ENCODE results near the gene PISD.
"Not testable (repeated sequence)": the region's sequence is repeated elsewhere in the genome, so short reads cannot be mapped to it uniquely, and the experiment has no call there.

PISD gene

GRCh38 chr22:31607696-31608095 is 54.3 kb downstream of the PISD start:
- DNase-seq (ENCODE audit: low read depth, low spot score) = no peak

DNA sequence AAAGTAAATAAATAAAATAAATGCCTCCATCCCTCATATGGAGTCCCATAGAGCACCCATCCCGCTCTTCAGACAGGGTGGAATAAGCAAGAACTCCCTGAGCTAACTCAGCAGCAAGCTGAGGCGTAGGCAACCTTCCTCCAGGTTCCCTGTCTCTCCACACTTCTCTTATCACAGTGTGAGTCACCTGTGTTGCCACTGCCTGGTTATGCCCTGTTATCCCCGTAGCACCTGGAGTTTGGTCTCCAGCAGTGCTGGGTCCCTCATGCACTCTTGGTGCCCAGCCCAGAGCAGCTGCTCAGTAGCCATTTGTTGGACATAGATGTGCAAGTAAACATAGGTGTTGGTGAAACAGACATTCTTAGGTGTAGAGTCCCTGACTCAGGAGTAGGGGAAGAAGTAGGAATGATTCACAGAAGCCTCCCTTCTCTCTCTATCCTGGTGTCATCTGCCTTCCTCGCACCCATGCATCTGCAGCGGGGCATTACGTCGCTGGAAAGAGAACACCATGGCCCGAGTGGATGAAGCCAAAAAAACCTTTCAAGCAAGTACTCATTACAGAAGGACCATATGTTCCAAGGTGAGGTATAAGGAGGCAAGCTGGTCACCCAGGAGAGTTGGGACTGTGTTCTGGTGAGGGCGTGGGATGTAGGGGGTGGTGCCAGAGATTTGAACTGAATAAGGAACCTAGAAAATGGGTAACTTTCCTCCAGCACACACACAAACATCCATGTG is 56.0 kb downstream of the PISD start:
- no peak for DNase-seq (ENCODE audit: low read depth, low spot score)

DNA sequence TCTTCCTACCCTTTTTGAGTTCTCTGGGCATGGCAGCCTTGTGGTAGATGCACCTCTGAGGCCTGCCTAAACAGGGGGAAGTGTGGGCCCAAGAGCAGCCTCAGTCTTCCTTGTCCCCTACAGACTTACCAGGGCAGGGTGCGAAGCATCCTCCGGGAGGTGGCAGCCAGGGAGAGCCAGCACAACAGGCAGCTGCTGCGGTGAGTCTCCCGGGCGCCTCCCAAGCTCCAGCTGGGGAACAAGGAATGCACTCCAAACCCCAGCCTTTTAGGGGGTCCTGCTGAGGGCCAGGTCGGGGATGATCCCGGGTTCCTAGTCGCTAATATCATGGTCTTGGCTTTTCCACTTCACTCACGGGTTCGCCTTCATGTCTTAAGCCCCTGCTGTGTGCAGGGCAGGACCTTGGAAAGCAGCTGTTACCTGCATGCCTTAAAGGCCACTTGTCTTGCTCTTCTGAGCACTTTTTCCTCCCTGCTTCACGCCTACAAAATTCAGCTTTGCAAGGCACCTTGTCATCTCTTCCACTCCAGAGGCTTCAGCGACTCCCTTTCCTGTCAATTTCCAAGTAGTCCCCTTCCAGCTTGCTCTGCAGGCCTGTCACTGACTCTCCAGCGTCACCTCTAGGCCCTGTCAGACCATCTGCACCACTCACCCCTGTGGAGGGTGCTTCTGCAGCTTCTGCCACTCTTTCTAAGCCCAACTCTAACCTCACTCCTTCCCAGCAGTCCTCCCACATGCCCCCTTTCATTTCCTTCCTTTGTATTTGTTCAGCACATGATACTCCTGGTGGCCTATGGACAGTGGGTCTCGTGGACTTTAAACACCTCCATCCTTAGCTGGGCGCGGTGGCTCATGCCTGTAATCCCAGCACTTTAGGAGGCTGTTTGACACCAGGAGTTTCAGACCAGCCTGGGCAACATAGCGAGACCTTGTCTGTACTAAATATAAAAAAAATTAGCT is 57.0 kb downstream of the PISD start:
- DNase-seq (ENCODE audit: low read depth, low spot score) = no peak

DNA sequence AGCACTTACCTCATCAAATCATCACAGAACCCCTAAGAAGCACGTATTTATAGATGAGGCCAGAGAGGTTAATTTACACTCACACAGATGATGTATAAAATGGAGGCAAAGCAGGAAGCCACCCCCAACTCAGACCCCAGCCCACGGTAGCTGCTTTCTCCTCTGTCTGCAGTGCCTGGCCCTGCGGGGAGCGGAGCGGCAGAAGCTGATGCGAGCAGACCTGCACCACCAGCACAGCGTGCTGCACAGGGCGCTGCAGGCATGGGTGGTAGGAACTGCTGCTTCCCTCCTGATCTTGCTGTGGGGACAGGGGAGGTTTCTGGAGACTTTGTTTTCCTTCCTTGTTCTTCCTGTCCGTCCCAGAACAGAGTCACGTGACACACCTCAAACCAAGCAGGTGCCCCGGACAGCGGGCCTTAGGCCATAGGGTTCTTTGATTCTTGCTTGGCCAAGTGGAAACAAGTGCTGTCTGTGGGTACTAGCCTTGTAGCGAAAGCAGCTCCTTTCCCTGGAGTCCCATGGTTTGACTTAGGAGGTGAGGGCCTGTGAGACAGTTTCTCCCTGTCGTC is 57.8 kb downstream of the PISD start:
- DNase-seq (ENCODE audit: low read depth, low spot score) = no peak

- no peak for DNase-seq (ENCODE audit: low read depth, low spot score)
Measured at GRCh38 chr22:31603574-31603973, 58.4 kb downstream of the PISD start.

DNA sequence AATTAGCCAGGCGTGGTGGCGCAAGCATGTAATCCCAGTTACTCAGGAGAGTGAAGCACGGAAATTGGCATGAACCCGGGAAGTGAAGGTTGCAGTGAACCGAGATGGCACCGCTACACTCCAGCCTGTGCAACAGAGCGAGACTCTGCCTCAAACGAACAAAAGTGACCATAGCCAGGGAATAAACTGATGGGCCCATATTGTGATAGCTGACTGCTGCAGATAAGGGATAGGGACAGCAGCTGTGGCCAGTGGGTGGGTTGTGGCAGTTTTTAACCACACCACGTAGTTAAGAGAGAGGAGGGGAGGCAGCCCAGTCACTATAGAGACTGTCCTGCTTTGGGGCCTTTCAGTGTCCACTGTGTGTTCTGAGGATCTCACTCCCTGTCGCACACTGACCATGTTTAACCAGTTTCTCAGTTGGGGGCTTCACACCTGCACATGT is 58.9 kb downstream of the PISD start:
- DNase-seq (ENCODE audit: low read depth, low spot score) = no peak

- no peak for DNase-seq (ENCODE audit: low read depth, low spot score)
Measured at GRCh38 chr22:31602259-31602952, 59.6 kb downstream of the PISD start.

GRCh38 chr22:31595271-31595670 is 66.7 kb downstream of the PISD start:
- DNase-seq (ENCODE audit: low read depth, low spot score) = no peak

- not testable (repeated sequence) for DNase-seq (ENCODE audit: low read depth, low spot score)
Measured at GRCh38 chr22:31590161-31590560, 71.9 kb downstream of the PISD start.

DNA sequence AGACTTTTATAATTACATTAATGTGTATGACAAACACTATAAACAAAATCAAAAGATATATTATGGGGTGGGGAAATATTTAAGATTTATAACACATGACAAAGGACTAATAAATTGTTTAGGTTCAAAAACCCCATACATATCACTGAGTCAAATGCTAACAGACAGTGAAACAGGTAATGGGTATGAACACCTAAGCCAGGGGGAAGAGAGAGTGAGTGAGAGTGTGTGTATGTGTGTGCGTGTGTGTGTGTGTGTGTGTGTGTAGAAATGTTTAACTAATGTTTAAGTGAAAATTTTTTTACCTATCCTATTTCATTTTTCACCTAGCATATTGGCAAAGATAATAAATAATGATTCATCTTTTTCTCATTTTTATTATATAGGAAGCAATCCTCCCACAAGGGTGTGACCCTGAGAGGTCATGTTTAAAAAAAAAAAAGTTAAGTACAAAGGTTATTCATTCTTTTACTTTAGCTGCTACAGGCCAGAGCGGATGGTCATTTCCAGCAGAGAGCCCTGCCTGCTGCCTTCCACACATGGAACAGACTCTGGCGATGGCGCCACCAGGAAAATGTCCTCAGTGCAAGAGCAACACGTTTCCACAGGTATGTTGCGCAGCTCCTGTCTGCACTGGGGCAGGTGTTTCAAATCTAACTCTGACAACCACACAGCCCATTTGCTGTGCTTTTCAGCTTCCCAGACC is 72.9 kb downstream of the PISD start:
- DNase-seq (ENCODE audit: low read depth, low spot score) = no peak

- DNase-seq (ENCODE audit: low read depth, low spot score) = no peak
Measured at GRCh38 chr22:31586137-31586920, 75.7 kb downstream of the PISD start.

GRCh38 chr22:31585161-31585859 is 76.7 kb downstream of the PISD start:
- DNase-seq (ENCODE audit: low read depth, low spot score) = no peak

GRCh38 chr22:31584804-31585160 is 77.2 kb downstream of the PISD start:
- DNase-seq (ENCODE audit: low read depth, low spot score) = no peak

DNA sequence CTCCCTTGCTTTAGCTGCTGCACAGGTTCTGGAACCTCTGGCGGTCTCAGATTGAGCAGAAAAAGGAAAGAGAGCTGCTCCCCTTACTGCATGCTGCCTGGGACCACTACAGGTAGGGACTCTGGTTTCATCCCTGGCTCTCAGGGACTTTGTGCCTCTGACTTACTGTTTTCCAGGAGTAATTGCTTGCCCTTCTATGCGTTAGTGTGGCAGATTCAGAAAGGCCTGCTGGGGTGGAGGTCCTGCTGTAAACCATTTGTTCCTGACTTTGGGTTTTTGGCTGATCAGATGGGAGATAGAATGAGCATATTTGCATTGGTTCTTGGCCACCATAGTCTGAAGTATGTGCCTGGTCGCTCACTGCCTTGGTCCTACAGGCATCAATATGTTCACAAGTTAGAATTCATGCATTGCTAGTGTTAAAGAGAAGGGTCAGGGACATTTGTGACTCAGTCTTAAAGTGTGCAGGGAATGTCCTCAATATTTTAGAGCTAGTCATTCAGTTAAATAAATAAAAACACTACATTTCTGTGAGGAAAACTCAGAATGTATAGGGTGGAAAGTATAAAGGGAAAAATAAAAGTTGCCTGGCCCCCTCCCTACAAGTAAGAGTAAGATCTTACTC is 78.0 kb downstream of the PISD start:
- DNase-seq (ENCODE audit: low read depth, low spot score) = no peak

DNA sequence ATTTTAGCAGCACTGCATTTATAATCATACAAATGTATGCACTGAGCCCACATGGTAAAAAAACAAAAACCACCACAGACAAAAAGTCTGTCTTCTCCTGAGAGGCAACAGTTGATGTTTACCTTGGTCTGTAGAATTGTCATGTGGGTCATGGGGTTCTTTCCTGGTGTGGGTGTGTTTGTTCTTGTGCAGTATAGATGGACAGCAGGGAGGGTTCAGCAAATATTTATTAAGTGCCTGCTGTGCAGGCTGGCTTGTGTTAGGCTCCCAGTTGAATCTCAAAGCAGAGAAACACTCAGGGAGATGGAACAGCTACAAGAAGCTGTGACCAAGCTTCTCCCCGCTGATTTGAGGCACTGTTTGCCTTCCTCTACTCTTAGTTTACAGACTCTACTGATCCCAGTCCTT is 82.2 kb downstream of the PISD start:
- no peak for DNase-seq (ENCODE audit: low read depth, low spot score)

- no peak for DNase-seq (ENCODE audit: low read depth, low spot score)
Measured at GRCh38 chr22:31578171-31578570, 83.8 kb downstream of the PISD start.

DNA sequence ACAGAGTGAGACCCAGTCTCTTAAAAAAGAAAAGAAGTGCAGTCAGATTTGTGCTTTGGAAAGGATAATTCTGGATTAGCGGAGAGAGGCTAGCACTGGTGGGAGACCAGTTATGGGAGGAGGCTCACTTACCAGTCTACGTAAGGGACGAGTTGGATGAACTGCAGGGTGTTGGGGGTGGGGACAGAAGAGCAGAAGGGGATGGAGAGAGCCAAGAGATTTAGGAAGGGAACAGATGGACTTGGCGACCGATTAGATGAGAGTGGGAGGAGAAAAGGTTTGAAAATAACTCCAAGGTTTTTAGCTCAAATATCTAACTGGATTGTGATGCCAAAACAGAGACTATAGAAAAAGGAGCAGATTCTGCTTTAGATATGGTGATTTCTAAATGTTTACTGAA is 84.3 kb downstream of the PISD start:
- DNase-seq (ENCODE audit: low read depth, low spot score) = no peak

GRCh38 chr22:31575190-31575589 is 86.8 kb downstream of the PISD start:
- no peak for DNase-seq (ENCODE audit: low read depth, low spot score)

GRCh38 chr22:31574055-31574670 is 87.9 kb downstream of the PISD start:
- DNase-seq (ENCODE audit: low read depth, low spot score) = no peak

Data from iPS DF 19.7 (cell line).